GM19467 (cell line): ENCODE measurements around the gene OSGEP.

Source experiments
- ATAC-seq: cut with Tn5 transposase; IDR thresholded peaks from one replicate; pipeline ENCODE4 v1.9.1; 2021; ENCODE audit warnings: mild to moderate bottlenecking, moderate library complexity; ENCODE audit not compliant: unreplicated experiment

OSGEP gene

GRCh38 chr14:20454516-20455354 is at the start of gene OSGEP, which contains the start of gene APEX1:
OSGEP (minus strand) TSS chr14:20454812; CDS start chr14:20454683, 129 bp downstream.
APEX1 (plus strand) TSS chr14:20455226; CDS start chr14:20455646, 420 bp downstream.
- peak; percentile 82 for ATAC-seq

GRCh38 chr14:20503898-20504297 is 49.3 kb upstream of the OSGEP start:
- no peak for ATAC-seq

GRCh38 chr14:20501346-20501745 is 46.7 kb upstream of the OSGEP start:
- ATAC-seq: no peak

GRCh38 chr14:20499881-20500280 is 45.3 kb upstream of the OSGEP start:
- no peak for ATAC-seq

GRCh38 chr14:20499108-20499507 is 44.5 kb upstream of the OSGEP start:
- no peak for ATAC-seq

GRCh38 chr14:20498622-20499021 is 44.0 kb upstream of the OSGEP start:
- ATAC-seq: no peak

- ATAC-seq: no peak
Measured at GRCh38 chr14:20494935-20495766, 40.5 kb upstream of the OSGEP start.

- ATAC-seq: no peak
Measured at GRCh38 chr14:20493634-20494033, 39.0 kb upstream of the OSGEP start.

GRCh38 chr14:20492486-20492885 is 37.9 kb upstream of the OSGEP start:
- ATAC-seq: no peak

GRCh38 chr14:20490563-20490962 is 36.0 kb upstream of the OSGEP start:
- ATAC-seq: no peak

GRCh38 chr14:20489093-20489994 is 34.7 kb upstream of the OSGEP start:
- no peak for ATAC-seq

- ATAC-seq: no peak
Measured at GRCh38 chr14:20487396-20487725, 32.7 kb upstream of the OSGEP start.

- ATAC-seq: no peak
Measured at GRCh38 chr14:20486684-20487395, 32.2 kb upstream of the OSGEP start.

GRCh38 chr14:20485900-20486299 is 31.3 kb upstream of the OSGEP start:
- no peak for ATAC-seq

- no peak for ATAC-seq
Measured at GRCh38 chr14:20482382-20482781, 27.8 kb upstream of the OSGEP start.

GRCh38 chr14:20478894-20479293 is 24.3 kb upstream of the OSGEP start:
- ATAC-seq: no peak

GRCh38 chr14:20477211-20477876 is 22.7 kb upstream of the OSGEP start:
- no peak for ATAC-seq

- ATAC-seq: no peak
Measured at GRCh38 chr14:20476776-20477175, 22.2 kb upstream of the OSGEP start.

GRCh38 chr14:20472536-20473169 is 18.0 kb upstream of the OSGEP start:
- no peak for ATAC-seq
